Inferior parietal cortex (tissue), 1 donor: Measurements from ENCODE around the gene ZNF726.
"Not testable (repeated sequence)": the region's sequence is repeated elsewhere in the genome, so short reads cannot be mapped to it uniquely, and the experiment has no call there.

Experiments
- DNase-seq: peaks from one replicate; pipeline ENCODE4 v3.0.0-alpha.2; 2016; ENCODE audit errors: extremely low spot score

ZNF726 gene

GRCh38 chr19:23943411-23943810, 28.7 kb downstream of the ZNF726 start:
- DNase-seq, result no peak

GRCh38 chr19:23946569-23946968, 31.9 kb downstream of the ZNF726 start:
- no peak for DNase-seq

- DNase-seq, result no peak
Measured at GRCh38 chr19:23949611-23950010, 34.9 kb downstream of the ZNF726 start.

- no peak for DNase-seq
Measured at GRCh38 chr19:23956051-23956450, 41.4 kb downstream of the ZNF726 start.

GRCh38 chr19:23957660-23958281, 43.1 kb downstream of the ZNF726 start:
- no peak for DNase-seq

GRCh38 chr19:23963396-23963795, 48.7 kb downstream of the ZNF726 start:
- not testable (repeated sequence) for DNase-seq

- DNase-seq, result not testable (repeated sequence)
Measured at GRCh38 chr19:23963881-23964280, 49.2 kb downstream of the ZNF726 start.

GRCh38 chr19:23964334-23964733, 49.6 kb downstream of the ZNF726 start:
- not testable (repeated sequence) for DNase-seq

GRCh38 chr19:23969630-23970029, 54.9 kb downstream of the ZNF726 start:
- no peak for DNase-seq

GRCh38 chr19:23971598-23971997, 56.9 kb downstream of the ZNF726 start:
- DNase-seq, result no peak

GRCh38 chr19:23972161-23972560, 57.5 kb downstream of the ZNF726 start:
- DNase-seq, result no peak

- DNase-seq, result no peak
Measured at GRCh38 chr19:23974941-23975340, 60.3 kb downstream of the ZNF726 start.

GRCh38 chr19:23976631-23977030, 61.9 kb downstream of the ZNF726 start:
- not testable (repeated sequence) for DNase-seq

- DNase-seq, result not testable (repeated sequence)
Measured at GRCh38 chr19:23977256-23977655, 62.6 kb downstream of the ZNF726 start.

- DNase-seq, result no peak
Measured at GRCh38 chr19:23978068-23978467, 63.4 kb downstream of the ZNF726 start.

GRCh38 chr19:23980805-23981204, 66.1 kb downstream of the ZNF726 start:
- DNase-seq, result no peak

- no peak for DNase-seq
Measured at GRCh38 chr19:23981863-23982262, 67.2 kb downstream of the ZNF726 start.

GRCh38 chr19:23983406-23983805, 68.7 kb downstream of the ZNF726 start:
- DNase-seq, result no peak
